HG03520 (cell line): ENCODE results near the gene SLC26A9.

ENCODE experiments used
- ATAC-seq: cut with Tn5 transposase; IDR thresholded peaks from one replicate; pipeline ENCODE4 v1.9.1; 2021; ENCODE audit warnings: mild to moderate bottlenecking, moderate library complexity; ENCODE audit not compliant: unreplicated experiment

Gene SLC26A9, protein sequence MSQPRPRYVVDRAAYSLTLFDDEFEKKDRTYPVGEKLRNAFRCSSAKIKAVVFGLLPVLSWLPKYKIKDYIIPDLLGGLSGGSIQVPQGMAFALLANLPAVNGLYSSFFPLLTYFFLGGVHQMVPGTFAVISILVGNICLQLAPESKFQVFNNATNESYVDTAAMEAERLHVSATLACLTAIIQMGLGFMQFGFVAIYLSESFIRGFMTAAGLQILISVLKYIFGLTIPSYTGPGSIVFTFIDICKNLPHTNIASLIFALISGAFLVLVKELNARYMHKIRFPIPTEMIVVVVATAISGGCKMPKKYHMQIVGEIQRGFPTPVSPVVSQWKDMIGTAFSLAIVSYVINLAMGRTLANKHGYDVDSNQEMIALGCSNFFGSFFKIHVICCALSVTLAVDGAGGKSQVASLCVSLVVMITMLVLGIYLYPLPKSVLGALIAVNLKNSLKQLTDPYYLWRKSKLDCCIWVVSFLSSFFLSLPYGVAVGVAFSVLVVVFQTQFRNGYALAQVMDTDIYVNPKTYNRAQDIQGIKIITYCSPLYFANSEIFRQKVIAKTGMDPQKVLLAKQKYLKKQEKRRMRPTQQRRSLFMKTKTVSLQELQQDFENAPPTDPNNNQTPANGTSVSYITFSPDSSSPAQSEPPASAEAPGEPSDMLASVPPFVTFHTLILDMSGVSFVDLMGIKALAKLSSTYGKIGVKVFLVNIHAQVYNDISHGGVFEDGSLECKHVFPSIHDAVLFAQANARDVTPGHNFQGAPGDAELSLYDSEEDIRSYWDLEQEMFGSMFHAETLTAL

DNA sequence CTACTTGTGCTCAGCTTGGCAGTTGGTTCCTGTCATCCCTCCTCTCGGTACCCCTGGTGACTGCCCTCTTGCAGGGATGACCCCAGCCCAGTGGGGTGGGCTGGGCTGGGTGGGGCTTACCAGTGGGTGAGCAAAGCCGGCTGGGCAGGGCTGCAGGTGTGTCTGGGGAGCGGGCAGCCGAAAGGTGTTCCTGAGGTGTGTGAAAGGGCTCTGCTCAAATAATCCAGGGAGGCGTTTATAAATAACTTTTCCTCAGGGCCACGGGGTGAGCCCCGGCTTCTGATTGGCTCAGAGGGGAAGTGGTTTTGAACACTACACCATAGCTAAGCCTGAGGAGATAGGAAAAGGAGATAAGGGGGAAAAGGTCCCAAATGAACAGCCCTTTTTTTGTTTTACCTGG lies at the start of gene SLC26A9:
Gene SLC26A9 (minus strand): TSS at position 212 of the 400 bp plus-strand sequence. CDS start 7,636 bp downstream, outside the sequence.
- no peak for ATAC-seq

DNA sequence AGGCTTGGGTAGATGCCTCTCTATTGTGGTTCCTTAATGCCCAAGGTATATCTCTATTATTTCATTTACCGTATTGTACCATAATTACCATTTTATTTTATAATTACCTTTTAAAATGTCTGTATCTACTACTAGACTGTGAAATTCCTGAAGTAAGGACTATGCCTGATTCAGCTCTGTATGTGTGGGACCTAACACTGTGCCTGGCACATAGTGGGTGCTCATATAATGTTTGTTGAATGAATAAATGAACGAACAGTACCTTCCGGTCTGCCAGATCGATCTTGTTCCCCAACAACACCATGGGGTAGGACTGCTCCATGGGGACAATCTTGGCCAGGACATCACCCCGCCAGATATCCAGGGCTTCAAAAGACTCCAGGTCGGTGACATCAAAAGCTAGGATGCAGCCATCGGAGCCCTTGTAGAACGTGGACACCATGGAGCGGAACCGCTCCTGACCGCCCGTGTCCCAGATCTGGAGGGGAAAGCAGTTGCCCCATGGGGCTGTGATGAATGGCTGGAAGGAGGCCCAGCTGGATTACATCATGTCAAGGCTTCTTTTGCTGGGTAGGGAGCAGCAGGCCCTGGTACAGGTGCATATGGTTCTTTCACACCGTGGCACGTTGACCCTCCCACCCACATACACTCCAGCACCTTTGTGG lies 49.1 kb upstream of the SLC26A9 start:
- ATAC-seq, result no peak

DNA sequence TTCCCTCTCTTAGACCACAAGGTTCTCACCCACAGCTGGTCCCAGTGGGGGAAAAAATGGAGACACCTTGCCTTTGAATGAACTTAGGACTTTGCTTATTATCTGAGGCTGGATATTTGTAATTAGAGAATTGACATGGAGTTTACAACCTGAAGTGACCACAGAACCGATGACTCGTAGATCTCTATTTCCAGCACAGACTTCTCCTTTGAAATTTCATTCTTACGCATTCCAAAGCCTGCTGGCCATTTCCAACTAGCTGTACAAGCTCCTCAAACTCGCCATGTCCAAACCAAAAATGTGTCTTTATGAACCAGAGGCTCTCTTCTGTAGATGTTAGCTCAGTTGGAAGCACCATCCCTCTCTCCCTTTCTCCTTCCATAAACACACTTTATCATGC lies 48.0 kb upstream of the SLC26A9 start:
- ATAC-seq, result no peak

DNA sequence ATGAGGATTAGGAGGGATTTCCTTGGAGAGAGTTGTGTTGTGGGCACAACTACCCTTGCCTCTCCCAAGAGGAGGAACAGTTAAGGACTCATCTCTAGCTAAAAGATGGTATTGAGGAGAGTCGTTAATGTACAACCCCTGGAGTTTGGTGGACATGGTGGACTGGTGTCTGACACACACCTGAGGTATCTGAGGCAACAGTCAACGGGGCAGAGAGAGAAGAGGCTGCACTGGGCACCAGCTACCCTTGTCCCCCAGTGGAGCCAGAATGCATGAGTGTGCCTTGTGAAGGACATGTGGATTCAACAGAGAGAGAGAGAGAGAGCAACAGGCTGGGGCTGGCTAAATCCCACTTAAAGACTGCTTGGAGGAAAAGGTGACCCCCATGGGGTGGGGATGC lies 47.0 kb upstream of the SLC26A9 start:
- no peak for ATAC-seq

DNA sequence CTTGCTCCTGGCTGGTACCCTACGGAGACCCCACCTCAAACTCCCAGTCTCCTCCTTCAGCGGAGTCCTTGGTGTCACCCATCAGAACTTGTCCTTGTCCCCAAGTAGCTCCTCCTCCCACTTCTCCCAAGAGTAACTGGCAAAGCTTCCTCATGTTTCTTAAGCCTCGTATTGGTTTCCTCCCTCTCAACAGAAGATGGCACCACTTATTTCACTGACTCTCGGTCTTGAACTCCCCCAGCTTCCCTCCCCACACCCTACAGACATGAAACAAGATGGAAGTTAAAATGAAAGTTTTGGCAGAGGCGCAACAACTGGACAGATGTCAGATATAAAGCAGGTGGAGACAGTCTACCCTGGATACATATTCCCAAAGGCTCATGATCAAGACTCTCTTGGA lies 46.5 kb upstream of the SLC26A9 start:
- no peak for ATAC-seq

DNA sequence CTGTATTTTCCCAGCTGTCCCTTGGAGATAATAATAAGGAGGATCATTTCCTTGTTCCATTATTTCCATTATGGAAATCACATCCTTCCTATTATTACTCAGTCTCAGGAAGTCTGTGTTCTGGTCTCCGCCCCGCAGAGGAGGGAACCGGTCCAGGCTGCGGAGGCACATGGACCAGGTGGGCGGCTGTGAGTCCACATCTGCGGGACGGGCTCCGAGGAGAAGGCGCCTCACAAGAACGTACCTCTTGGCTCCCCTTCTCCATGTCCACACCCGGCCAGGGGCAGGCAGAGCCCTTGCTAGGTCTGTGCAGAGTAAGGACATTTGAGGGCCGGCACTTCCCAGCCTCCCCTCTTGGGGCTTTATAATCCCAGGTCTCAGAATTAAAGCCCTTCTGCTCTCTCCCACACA lies 45.3 kb upstream of the SLC26A9 start:
- ATAC-seq, result no peak

DNA sequence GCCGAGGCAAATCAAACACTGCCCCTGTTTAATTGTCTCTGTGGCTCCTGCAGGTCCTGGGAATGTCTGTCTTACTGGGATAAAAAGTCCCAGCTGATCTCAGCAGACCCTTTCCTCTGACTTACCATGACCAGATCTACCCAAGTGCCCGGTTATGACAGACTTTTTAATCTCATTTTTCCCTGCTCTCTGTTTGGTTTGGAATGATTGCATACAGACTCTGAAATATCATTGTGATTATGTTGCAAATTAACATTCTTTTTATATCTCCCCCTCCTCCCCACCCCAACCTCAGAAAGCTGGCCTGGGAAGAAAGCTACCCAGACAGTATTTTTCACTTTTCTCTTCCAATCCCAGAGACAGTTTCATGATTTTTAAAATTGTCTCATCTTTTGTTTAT lies 43.6 kb upstream of the SLC26A9 start:
- ATAC-seq, result no peak

DNA sequence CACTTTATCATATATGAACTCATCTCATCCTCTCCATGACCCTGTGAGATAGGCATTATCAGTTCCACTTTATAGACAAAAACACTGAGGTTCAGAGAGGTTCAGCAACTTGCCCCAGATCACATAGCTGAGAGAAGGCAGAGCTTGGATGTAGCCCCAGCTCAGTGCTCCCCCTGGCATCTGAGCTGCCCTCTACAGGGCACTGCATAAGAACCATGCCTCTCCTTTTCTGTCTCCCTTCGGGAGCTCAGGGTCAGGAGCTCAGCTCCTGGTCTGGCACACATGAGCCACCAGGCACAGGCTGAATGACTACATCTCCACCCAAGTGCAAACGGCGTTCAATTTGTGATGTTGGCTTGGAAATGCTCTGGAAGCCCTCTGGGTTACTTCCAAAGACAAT lies 43.0 kb upstream of the SLC26A9 start:
- no peak for ATAC-seq

DNA sequence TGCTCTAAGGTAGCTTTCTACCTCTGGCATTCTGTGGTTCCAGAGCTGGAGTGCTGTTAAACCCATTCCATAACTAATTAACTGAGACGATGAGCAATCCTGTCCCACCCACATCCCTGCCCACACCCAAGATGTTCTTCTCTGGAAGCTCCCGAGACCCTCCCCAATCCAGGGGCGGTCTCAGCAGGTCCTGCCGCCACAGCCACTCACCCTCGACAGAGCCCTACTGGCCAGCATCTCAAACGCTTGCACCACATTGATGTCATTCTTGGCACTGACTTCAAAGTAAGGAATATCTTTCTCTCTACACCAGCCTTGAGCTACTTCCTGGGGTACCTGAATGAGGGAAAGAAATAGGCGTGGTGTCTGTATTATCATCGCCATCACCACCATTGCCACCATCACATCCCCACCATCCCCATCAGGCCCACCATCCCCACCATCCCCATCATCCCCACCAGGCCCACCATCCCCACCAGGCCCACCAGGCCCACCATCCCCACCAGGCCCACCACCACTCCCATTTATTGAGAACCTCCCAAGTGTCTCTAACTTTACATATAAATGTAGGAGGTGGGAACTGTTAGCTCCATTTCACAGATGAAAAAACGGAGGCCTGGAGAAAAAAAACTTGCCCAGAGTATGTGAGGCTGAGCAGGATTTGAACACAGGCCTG lies 42.2 kb upstream of the SLC26A9 start:
- no peak for ATAC-seq

DNA sequence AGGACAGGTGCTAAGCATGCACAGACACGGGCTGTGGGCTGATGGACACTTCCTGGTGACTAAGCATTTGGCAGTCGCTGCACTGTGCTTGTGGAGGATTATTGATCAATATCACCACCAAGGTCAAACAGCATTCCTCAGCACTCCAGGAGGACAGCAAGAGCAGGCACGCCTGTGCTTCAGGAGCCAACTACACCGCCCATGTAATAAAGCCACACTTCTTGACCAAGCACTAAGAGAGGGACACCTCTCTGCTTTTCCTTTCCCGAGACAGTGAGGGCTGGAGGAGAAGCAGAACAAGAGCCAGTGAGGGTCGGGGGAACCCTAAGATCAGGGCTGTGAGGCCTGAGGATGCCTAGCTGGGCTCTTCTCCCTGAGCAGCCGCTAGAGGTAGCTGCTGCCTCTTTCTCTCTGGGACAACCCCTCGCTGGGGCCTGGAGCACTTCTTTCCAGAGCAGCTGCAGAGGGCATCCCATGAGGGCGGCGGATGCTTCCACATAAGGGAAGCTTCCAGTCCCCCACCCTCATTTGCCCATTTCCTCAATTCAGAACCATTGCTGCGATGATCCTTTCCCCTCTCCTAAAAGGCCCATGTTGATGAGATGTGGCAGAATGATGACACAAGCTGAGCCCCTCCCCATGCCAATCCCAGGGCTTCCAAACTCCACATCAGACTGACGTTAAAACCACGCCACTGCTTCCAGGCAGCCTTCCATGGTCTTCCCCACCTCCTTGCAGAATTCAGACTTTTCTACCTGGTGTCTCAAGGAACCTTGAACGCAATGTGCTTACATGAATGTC lies 40.9 kb upstream of the SLC26A9 start:
- ATAC-seq, result no peak

DNA sequence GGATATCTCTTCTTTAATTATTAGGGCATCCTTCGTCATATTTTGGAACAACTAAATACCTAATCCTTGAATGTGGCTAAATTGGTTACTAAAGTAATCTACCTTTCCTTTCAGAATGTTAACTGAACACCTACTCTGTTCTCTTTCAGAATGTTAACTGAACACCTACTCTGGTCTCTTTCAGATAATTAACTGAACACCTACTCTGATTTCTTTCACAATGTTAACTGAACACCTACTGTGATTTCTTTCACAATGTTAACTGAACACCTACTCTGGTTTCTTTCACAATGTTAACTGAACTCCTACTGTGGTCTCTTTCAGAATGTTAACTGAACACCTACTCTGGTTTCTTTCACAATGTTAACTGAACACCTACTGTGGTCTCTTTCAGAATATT lies 38.0 kb upstream of the SLC26A9 start:
- no peak for ATAC-seq

DNA sequence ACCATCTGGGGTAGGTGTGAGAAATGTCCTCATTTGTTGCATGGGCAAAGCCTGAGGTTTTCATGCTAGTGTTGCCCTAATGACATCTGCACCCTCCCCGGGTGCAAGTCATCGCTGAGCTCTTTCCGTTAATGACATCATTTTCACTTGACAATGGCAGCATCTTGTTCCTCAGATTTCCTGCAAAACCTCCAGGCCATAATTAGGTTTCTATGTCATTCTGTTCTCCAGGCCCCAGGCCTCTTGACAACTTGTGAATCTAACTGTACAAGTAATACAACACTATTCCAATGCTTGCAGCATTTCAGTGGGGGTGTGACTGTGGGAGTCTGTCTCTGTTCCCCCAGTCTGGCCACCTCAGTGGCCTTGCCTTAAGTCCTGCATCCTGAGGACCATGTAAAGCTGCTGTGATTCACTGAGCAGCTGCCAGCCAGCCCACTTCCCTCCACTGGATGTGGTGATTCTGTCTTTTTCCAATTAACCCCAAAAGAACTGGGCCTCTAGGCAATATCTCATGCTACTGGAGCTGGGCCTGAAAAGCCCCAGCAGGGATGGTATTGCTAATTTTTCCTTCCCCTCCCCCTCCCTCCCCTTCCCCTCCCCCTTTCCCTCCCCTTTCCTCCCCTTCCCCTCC lies 37.1 kb upstream of the SLC26A9 start:
- ATAC-seq, result no peak

DNA sequence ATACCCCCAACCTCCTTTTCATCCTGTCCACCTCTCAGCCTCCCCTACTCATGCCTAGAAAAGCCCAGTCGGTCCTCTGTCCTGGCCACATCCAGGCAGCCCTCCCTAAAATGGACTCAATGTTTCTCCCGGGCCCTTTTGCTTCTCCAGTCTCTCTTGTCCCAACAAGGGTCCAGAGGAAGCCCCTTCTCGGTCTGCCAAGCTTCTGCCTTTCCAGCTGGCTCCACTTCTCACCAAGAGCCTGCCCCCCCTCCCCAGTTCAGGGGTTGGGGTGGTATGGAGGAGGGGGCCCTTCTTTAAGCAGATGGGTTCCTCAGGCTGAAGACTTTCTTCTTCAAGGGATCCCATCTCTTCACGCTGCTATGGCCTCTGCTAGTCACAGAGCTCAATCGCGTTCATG lies 36.0 kb upstream of the SLC26A9 start:
- ATAC-seq, result no peak

DNA sequence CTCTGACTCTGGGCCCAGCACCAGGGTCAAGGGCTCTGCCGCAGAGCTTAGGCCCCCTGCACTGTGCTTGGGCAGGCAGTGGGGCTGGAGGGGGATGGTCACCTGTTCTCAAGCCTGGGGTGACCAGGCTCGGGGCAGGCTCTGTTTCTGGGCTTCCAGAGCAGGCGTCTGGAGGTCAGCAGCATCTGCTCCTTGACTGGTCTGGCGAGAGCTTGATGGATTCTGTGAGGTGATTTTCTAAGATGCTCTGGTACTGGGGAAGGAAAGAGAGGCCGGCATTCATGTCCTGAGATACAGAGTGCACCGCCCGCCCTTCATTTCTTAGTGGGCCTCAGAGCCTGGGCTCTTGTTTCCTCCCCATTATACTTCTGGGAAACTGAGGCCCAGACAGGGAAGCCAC lies 35.4 kb upstream of the SLC26A9 start:
- ATAC-seq, result no peak

DNA sequence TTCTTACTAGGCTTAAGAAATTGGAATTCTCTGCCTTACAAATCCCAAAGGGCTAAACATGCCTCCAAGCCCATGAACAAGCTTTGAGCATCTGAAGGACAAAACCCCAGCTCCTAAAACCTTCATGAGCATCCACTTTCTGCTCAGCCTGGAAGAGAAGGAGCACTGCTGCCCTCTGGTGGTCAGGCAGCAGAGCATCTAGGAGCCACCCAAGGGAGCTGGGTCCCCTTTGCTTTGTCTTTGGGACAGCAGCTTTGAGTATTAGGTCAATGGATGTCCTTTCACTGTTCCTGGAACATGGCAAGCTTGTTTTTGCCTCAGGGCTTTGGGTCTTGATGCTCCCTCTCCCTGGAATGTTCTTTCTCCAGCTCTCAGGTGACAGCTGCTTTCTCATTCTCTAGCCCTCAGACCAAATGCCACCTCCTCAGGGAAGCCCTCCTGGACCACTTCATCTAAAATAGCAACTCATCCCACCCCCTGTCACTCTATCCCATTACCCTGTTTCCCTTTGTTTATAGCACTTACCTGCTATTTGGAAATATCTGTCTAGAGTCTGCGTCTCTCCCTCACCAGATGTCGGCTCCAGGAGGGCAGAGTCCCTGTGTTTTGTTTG lies 34.3 kb upstream of the SLC26A9 start:
- ATAC-seq, result no peak

DNA sequence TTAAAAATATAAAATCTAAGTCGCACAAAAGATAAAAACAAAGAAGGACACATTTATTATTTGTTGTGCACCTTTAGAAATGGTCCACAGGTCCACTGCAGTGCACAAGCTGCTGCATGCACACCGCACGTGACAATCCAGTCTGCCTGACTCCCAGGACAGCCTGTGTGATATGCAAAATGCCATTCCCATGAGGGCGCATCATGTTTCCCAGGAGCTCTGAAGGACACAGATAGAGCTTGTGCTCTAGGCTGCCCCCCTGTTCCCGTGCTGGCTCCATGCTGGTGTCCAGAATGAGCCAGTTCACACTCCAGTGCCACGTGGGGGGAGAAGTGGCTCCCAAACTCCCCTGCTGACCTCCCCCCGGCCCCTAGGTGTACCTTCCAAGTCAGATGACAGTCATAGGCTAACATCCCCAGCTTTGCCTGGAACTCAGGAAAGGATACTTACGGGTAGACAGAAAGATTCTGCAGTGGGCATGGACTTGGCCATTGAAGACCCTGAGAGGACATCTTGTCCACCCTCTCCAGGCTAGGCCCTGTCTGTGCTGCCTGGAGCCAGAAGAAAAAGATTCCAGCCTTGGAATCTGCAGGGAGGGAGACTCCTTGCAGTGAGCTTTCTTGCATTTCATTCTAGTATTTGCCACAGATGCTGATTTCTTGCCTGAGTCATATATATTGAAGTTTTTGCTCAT lies 33.6 kb upstream of the SLC26A9 start:
- ATAC-seq, result no peak

DNA sequence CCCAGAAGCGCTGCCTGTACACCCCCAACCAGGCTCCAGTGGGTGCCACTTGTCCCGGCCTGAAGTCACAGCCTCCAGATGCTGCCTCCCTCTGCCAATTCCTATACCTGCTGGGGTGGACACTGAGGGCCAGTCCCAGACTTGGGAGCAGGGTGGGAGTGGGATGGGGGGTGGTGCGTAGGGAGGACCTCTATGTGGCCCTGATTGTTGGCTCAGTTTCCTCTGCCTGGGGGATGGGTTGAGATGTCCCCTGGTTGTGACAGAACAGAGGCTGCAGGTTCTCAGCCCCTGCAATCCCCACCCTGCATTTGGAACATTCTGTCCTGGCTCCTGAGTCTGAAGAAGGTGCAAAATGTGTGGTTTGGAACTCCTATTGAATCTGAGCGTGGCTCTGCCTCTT lies 32.8 kb upstream of the SLC26A9 start:
- ATAC-seq, result no peak

DNA sequence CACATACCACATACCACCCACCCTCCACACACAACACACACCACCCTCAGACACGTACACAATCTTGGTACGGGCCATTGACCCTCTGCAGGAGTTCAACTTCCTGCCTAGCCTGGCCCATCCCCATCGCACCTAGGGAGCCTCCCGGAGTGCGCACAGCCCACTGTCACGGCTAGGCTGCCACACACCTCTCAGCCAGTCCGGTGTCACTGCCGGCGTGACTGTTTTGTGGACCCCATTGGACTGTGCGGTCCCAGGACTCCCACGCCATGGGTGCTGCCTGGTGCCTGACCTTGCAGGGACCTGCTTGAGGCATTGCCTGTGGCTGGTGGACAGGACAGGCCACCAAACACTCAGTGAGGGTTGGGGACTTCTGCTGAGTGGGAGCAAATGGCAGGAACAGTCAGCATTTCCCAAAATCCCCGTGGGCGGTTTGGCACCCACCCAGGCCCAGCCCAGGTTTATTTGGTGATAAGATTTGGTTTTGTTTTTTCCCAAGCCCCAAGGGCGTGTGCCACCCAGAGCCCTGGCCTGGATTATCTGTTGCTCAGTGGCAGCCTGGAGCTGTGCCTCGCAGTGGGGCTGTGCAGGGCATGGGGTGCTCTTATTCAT lies 32.2 kb upstream of the SLC26A9 start:
- no peak for ATAC-seq
